HEK293T (cell line): ENCODE data around the gene IGF1.

Experiments
- FOXA1 ChIP-seq: fragments of 450-650 bp; IDR thresholded peaks from 2 replicates; pipeline ENCODE4 v1.6.1; 2016; ENCODE audit warnings: mild to moderate bottlenecking
- FOXK2 ChIP-seq: fragments of 450-650 bp; IDR thresholded peaks from 2 replicates; pipeline ENCODE4 v1.6.1; 2016; ENCODE audit warnings: mild to moderate bottlenecking
- FOXM1 ChIP-seq: fragments of 450-650 bp; IDR thresholded peaks from 2 replicates; pipeline ENCODE4 v1.6.1; 2017; ENCODE audit warnings: mild to moderate bottlenecking, borderline replicate concordance
- HDGF ChIP-seq: fragments of 450-650 bp; IDR thresholded peaks from 2 replicates; pipeline ENCODE4 v1.6.1; 2017; ENCODE audit warnings: antibody characterized with exemption, borderline replicate concordance
- L3MBTL2 ChIP-seq: fragments of 450-650 bp; conservative IDR thresholded peaks from 2 replicates; pipeline ENCODE4 v1.6.1; 2016; ENCODE audit warnings: mild to moderate bottlenecking
- SP1 ChIP-seq: fragments of 450-650 bp; IDR thresholded peaks from 2 replicates; pipeline ENCODE4 v1.6.1; 2017
- SUZ12 ChIP-seq: fragments of 450-650 bp; IDR thresholded peaks from 2 replicates; pipeline ENCODE4 v1.6.1; 2016; ENCODE audit warnings: mild to moderate bottlenecking
- ZNF384 ChIP-seq: fragments of 450-650 bp; IDR thresholded peaks from 2 replicates; pipeline ENCODE4 v1.6.1; 2016

- TF ChIP-seq SUZ12 (no peak), ZNF384 (no peak), FOXA1 (no peak), HDGF (no peak), FOXK2 (no peak), L3MBTL2 (no peak), SP1 (no peak), FOXM1 (no peak)
Measured at GRCh38 chr12:102379346-102380162, 100.8 kb downstream of the IGF1 start.
